ENCODE results near the gene HIVEP3.

The HIVEP3 gene

GRCh38 chr1:41662765-41663437 is 255.8 kb downstream of the HIVEP3 start:
- TF ChIP-seq, protein P1, sequence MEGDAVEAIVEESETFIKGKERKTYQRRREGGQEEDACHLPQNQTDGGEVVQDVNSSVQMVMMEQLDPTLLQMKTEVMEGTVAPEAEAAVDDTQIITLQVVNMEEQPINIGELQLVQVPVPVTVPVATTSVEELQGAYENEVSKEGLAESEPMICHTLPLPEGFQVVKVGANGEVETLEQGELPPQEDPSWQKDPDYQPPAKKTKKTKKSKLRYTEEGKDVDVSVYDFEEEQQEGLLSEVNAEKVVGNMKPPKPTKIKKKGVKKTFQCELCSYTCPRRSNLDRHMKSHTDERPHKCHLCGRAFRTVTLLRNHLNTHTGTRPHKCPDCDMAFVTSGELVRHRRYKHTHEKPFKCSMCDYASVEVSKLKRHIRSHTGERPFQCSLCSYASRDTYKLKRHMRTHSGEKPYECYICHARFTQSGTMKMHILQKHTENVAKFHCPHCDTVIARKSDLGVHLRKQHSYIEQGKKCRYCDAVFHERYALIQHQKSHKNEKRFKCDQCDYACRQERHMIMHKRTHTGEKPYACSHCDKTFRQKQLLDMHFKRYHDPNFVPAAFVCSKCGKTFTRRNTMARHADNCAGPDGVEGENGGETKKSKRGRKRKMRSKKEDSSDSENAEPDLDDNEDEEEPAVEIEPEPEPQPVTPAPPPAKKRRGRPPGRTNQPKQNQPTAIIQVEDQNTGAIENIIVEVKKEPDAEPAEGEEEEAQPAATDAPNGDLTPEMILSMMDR (IDR thresholded peaks at IDR 0.05; ENCODE audit: low read depth, low read length, missing control alignments): no peak
- no peak for DNase-seq (ENCODE audit: low read depth)
- peak overlapping the region; percentile 79 for H3K4me3 ChIP-seq (ENCODE audit: low read depth, low read length)

GRCh38 chr1:41662061-41662764 is 256.5 kb downstream of the HIVEP3 start:
- TF ChIP-seq, protein P1 (IDR thresholded peaks at IDR 0.05; ENCODE audit: low read depth, low read length, missing control alignments): no peak
- H3K4me3 ChIP-seq (ENCODE audit: low read depth, low read length): peak overlapping the region; percentile 79
- DNase-seq (ENCODE audit: low read depth): no peak

DNA sequence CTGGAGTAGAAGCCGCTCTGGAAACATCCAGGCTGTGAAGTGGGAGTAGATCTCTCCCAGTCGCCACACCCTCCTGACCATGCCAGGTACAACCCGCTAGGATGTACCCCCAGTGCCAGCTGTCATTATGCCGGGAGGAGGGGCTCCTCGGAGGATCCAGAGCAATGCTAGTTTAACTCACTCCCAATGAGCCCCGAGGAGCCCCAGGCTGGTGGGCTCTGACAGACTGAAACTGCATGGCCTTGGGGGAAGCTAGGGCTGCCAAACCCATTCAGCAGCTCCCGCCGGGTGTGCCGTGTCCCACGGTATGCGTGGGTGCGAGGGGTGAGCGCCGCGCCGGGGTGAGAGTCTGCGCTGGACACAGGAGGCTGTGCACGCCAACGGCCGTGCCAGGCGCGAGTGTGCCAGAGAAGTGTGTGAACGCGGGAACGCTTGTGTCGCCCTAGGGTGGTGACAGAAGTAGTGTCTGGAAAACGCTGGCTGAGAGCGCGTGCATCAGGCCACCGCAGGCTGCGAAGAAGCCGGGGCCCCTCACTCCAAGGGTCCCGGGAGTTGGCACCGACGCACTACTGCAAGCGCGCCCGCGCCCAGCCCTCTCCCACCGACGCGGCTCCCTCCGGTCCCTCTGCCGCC is 257.2 kb downstream of the HIVEP3 start:
- H3K4me3 ChIP-seq (ENCODE audit: low read depth, low read length): peak overlapping the region; percentile 79
- TF ChIP-seq, protein P1 (IDR thresholded peaks at IDR 0.05; ENCODE audit: low read depth, low read length, missing control alignments): no peak
- DNase-seq (ENCODE audit: low read depth): no peak

- TF ChIP-seq, protein P1 (IDR thresholded peaks at IDR 0.05; ENCODE audit: low read depth, low read length, missing control alignments): no peak
- DNase-seq (ENCODE audit: low read depth): no peak
- peak overlapping the region; percentile 79 for H3K4me3 ChIP-seq (ENCODE audit: low read depth, low read length)
Observed at GRCh38 chr1:41660570-41661427, 257.9 kb downstream of the HIVEP3 start.

GRCh38 chr1:41659903-41660302 is 258.8 kb downstream of the HIVEP3 start:
- H3K4me3 ChIP-seq (ENCODE audit: low read depth, low read length): no peak overlapping the region
- no peak for DNase-seq (ENCODE audit: low read depth)
- TF ChIP-seq, protein P1 (IDR thresholded peaks at IDR 0.05; ENCODE audit: low read depth, low read length, missing control alignments): no peak

GRCh38 chr1:41659159-41659495 is 259.6 kb downstream of the HIVEP3 start:
- H3K4me3 ChIP-seq (ENCODE audit: low read depth, low read length): no peak overlapping the region
- DNase-seq (ENCODE audit: low read depth): no peak
- TF ChIP-seq, protein P1 (IDR thresholded peaks at IDR 0.05; ENCODE audit: low read depth, low read length, missing control alignments): no peak

Measured in GM12864 (cell line).